HG03097 (cell line): ENCODE results near the gene OPN3.
"Not testable (repeated sequence)": the region's sequence is repeated elsewhere in the genome, so short reads cannot be mapped to it uniquely, and the experiment has no call there.

Experiments used
- ATAC-seq: cut with Tn5 transposase; IDR thresholded peaks from one replicate; pipeline ENCODE4 v1.9.1; 2021; ENCODE audit not compliant: unreplicated experiment, low FRiP score

OPN3 gene

GRCh38 chr1:241640149-241640866, at the start of gene OPN3, which contains the start of gene CHML:
OPN3 (minus strand) TSS chr1:241640369; CDS start chr1:241640254, 115 bp downstream.
CHML (minus strand) TSS chr1:241640369; CDS start chr1:241635766, 4,603 bp downstream.
- peak; percentile 92 for ATAC-seq

- ATAC-seq = no peak
Measured at GRCh38 chr1:241688940-241689368, 48.8 kb upstream of the OPN3 start.

- no peak for ATAC-seq
Measured at GRCh38 chr1:241684108-241684507, 43.9 kb upstream of the OPN3 start.

GRCh38 chr1:241682921-241683320, 42.8 kb upstream of the OPN3 start:
- ATAC-seq = no peak

GRCh38 chr1:241681861-241682448, 41.8 kb upstream of the OPN3 start:
- ATAC-seq = not testable (repeated sequence)

GRCh38 chr1:241679961-241680360, 39.8 kb upstream of the OPN3 start:
- ATAC-seq = no peak

GRCh38 chr1:241679404-241679803, 39.2 kb upstream of the OPN3 start:
- ATAC-seq = no peak

- ATAC-seq = no peak
Measured at GRCh38 chr1:241678536-241678935, 38.4 kb upstream of the OPN3 start.

- peak; percentile 78 for ATAC-seq
Measured at GRCh38 chr1:241677201-241677600, 37.0 kb upstream of the OPN3 start.

GRCh38 chr1:241675983-241676382, 35.8 kb upstream of the OPN3 start:
- no peak for ATAC-seq

- no peak for ATAC-seq
Measured at GRCh38 chr1:241674805-241675384, 34.7 kb upstream of the OPN3 start.

- ATAC-seq = no peak
Measured at GRCh38 chr1:241672301-241672700, 32.1 kb upstream of the OPN3 start.

GRCh38 chr1:241666419-241666818, 26.2 kb upstream of the OPN3 start:
- ATAC-seq = no peak

- ATAC-seq = no peak
Measured at GRCh38 chr1:241660424-241660972, 20.3 kb upstream of the OPN3 start.

- ATAC-seq = not testable (repeated sequence)
Measured at GRCh38 chr1:241659016-241659415, 18.8 kb upstream of the OPN3 start.

GRCh38 chr1:241658081-241658793, 18.1 kb upstream of the OPN3 start:
- ATAC-seq = no peak

- no peak for ATAC-seq
Measured at GRCh38 chr1:241654641-241655040, 14.5 kb upstream of the OPN3 start.

GRCh38 chr1:241654019-241654418, 13.8 kb upstream of the OPN3 start:
- ATAC-seq = no peak

- no peak for ATAC-seq
Measured at GRCh38 chr1:241652012-241652411, 11.8 kb upstream of the OPN3 start, which contains the start of gene WDR64. WDR64 (plus strand) TSS chr1:241652281; CDS start chr1:241652485, 204 bp downstream.

GRCh38 chr1:241648159-241648558, 8.0 kb upstream of the OPN3 start:
- no peak for ATAC-seq

- no peak for ATAC-seq
Measured at GRCh38 chr1:241647658-241648057, 7.5 kb upstream of the OPN3 start.
